Neural progenitor cell (in vitro differentiated cells): ENCODE measurements around the gene YTHDF2.

Experiments used
- EZH2 ChIP-seq: fragments of 200-600 bp; sonication (generic); IDR thresholded peaks from 2 replicates; pipeline ENCODE4 v1.6.1; 2017; ENCODE audit warnings: antibody characterized with exemption, mild to moderate bottlenecking, moderate library complexity
- EZH2phosphoT487 ChIP-seq: fragments of 200-600 bp; sonication (generic); IDR thresholded peaks from 2 replicates; pipeline ENCODE4 v1.6.1; 2017; ENCODE audit warnings: antibody characterized with exemption
- TF ChIP-seq, protein P1 (sequence below): fragments of 200-600 bp; sonication (generic); IDR thresholded peaks from 2 replicates; pipeline ENCODE4 v1.5.1; 2017; ENCODE audit warnings: antibody characterized with exemption, mild to moderate bottlenecking

DNA sequence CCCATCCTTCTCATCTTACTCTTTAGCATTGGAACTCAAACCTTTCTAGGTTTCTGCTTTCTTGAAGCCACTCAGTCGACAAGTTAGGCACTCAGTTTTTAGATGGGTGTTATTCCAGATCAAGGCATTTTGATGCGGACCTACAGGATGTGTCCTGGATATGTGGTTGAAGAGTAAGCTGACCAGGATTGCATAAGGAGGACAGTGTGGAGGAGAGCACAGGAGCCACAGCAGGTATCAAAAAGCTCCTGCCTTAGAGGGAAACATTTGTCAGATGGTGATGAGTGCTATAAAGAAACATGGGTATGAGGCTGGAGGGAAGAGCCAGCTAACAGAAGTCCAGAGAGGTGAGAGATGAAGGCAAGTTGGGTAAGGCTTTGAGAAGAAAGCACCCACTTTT lies 41.3 kb downstream of the YTHDF2 start:
- TF ChIP-seq, protein P1, sequence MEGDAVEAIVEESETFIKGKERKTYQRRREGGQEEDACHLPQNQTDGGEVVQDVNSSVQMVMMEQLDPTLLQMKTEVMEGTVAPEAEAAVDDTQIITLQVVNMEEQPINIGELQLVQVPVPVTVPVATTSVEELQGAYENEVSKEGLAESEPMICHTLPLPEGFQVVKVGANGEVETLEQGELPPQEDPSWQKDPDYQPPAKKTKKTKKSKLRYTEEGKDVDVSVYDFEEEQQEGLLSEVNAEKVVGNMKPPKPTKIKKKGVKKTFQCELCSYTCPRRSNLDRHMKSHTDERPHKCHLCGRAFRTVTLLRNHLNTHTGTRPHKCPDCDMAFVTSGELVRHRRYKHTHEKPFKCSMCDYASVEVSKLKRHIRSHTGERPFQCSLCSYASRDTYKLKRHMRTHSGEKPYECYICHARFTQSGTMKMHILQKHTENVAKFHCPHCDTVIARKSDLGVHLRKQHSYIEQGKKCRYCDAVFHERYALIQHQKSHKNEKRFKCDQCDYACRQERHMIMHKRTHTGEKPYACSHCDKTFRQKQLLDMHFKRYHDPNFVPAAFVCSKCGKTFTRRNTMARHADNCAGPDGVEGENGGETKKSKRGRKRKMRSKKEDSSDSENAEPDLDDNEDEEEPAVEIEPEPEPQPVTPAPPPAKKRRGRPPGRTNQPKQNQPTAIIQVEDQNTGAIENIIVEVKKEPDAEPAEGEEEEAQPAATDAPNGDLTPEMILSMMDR = no peak
- TF ChIP-seq EZH2phosphoT487 = no peak
- no peak for TF ChIP-seq EZH2
